Endothelial cell (in vitro differentiated cells): Measurements from ENCODE around the gene TVP23C. TPM values are rescaled to one million over a fixed set of nuclear protein-coding genes. Genes with fewer than 3 reads are reported as not detected.

Experiments
- DNase-seq: peaks from one replicate; pipeline ENCODE4 v3.0.0; 2021; ENCODE audit warnings: low spot score
- H3K27ac Mint-ChIP-seq: one replicate; pipeline ENCODE4 v1.8.0; 2021; ENCODE audit warnings: mixed read lengths, inconsistent platforms; ENCODE audit not compliant: unreplicated experiment
- H3K27me3 Mint-ChIP-seq: one replicate; pipeline ENCODE4 v1.8.0; 2021; ENCODE audit warnings: mild to moderate bottlenecking, moderate library complexity, mixed read lengths, inconsistent platforms; ENCODE audit not compliant: unreplicated experiment
- H3K36me3 Mint-ChIP-seq: one replicate; pipeline ENCODE4 v1.8.0; 2021; ENCODE audit warnings: mild to moderate bottlenecking, low read depth, mixed read lengths, inconsistent platforms; ENCODE audit not compliant: unreplicated experiment
- H3K4me1 Mint-ChIP-seq: one replicate; pipeline ENCODE4 v1.8.0; 2021; ENCODE audit warnings: mild to moderate bottlenecking, mixed read lengths, inconsistent platforms; ENCODE audit not compliant: unreplicated experiment
- H3K4me3 Mint-ChIP-seq: one replicate; pipeline ENCODE4 v1.8.0; 2021; ENCODE audit warnings: mild to moderate bottlenecking, mixed read lengths, inconsistent platforms; ENCODE audit not compliant: unreplicated experiment
- H3K9me3 Mint-ChIP-seq: one replicate; pipeline ENCODE4 v1.8.0; 2021; ENCODE audit warnings: mixed read lengths, inconsistent platforms; ENCODE audit not compliant: unreplicated experiment
- CTCF ChIP-seq: fragments of 200-600 bp; sonication (generic); IDR thresholded peaks from one replicate; pipeline ENCODE4 v1.5.0; 2021; ENCODE audit warnings: antibody characterized with exemption; ENCODE audit not compliant: unreplicated experiment
- total RNA-seq: library from RNA; stranded (reverse); fragmentation: NEBNext Ultra II Directional; extraction: Animal tissue kit (Norgen Biotek cat#: 25700); gene quantifications from one replicate; pipeline ENCODE4 v1.2.1, GENCODE V29; 2021; ENCODE audit not compliant: unreplicated experiment

Gene TVP23C
- total RNA-seq, 1 donor from 2014 or later, result 23.1 TPM

DNA sequence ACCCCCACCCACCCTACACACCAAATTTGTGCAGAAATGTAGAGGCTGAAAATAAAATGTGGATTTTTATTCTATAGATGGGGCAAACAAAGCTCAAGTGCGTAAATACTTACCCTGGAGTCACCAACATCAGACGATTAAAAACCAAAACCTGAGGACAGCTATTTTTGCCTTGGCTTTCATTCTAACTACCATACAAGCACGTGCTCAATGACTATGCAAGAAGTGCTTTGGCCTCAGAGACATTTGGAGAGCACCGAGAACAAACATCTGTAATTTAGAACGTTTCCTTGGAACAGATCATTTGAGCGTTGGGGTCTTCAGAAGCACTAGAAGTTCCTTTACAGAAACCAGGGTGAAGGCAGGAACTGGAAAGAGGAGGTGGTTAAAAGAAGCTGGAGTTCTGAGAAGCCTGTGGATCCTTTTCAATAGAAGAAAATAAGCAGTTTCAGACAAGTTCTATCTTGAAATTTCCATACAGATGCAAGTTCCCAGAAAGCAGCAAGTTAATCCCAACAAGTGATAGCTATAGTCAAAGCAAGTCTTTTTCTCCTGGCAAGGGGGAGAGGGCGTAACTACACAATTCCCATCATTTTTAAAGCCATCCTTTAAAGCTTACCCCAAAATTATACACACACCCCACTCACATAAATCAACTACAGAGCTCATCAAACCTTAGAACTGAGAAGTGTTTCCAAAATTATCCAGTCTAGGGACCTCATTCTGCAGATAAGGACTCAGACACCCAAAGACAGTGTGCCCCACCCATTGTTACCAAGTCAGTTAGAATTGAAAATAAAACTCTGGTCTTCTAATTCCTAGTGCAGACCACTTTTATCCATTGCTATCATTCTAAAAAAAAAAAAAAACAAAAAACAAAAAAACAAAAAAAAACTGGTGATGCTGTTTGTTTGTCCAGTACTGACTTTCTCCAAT lies 66.3 kb downstream of the TVP23C start:
- Mint-ChIP-seq H3K27ac (no peak overlapping the region), H3K27me3 (peaks cover 14% of the 10 kb centered on the region), H3K4me1 (peaks cover 31% of the 10 kb centered on the region), H3K9me3 (no peaks in the 10 kb centered on the region), H3K4me3 (no peak overlapping the region), H3K36me3 (peaks cover 17% of the 10 kb centered on the region)
- DNase-seq, result no peak
- no peak for TF ChIP-seq CTCF

- TF ChIP-seq CTCF, result no peak
- Mint-ChIP-seq H3K36me3 (peaks cover 20% of the 10 kb centered on the region), H3K4me1 (peaks cover 39% of the 10 kb centered on the region), H3K9me3 (no peaks in the 10 kb centered on the region), H3K4me3 (no peak overlapping the region), H3K27ac (no peak overlapping the region), H3K27me3 (peaks cover 10% of the 10 kb centered on the region)
- no peak for DNase-seq
Observed at GRCh38 chr17:15494821-15495220, 68.5 kb downstream of the TVP23C start.

- peaks cover 12% of the 10 kb centered on the region for H3K27me3 Mint-ChIP-seq
- DNase-seq, result no peak
- H3K4me1 Mint-ChIP-seq, result peaks cover 42% of the 10 kb centered on the region
- no peak for TF ChIP-seq CTCF
- no peak overlapping the region for H3K4me3 Mint-ChIP-seq
- peak overlapping the region; percentile 61 for H3K27ac Mint-ChIP-seq
- no peaks in the 10 kb centered on the region for H3K9me3 Mint-ChIP-seq
- peaks cover 17% of the 10 kb centered on the region for H3K36me3 Mint-ChIP-seq
Observed at GRCh38 chr17:15493693-15494035, 69.6 kb downstream of the TVP23C start.

DNA sequence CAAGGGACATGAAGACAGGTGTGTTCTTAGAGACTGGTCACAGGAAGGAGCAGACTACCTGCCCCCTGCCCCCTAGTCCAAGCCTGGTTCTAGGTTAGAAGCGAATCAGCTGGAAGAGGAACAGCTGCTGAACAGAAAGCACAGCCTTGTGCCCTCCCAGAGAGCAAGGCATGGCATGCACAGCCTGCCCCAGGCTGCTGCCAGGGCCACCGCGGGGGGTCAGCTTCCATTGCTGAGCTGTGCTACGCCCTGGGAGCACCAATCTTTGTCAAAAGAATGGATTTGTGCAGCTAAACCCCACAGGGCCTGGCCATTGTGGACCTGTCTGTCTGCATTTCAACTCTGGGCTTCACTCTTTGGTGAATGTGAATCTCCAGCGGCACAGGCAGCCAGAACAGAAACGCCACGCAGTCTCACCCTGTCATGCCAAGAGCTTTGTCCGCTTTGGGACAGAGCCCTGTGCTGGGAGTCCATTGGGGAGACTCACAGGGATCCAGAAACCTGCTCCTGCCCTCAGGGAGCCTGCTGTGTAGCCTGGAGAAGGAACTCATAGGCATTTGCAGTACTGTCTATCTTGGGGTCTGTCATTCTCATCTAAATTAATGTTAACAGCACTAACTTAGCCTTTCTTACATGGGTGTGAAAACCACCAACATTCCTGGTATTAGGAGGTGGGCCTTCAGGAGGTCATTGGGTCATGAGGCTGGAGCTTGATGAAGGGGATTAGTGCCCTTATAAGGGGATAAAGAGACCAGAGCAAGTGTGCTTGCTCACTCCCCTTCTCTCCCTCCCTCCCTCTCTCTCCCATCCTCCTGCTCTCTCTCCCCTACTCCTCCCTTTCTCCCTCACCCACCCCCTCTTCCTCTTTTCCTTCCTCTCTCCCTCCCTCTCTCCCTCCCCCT lies 70.2 kb downstream of the TVP23C start:
- Mint-ChIP-seq H3K36me3 (peaks cover 17% of the 10 kb centered on the region), H3K27me3 (peaks cover 14% of the 10 kb centered on the region), H3K27ac (peak overlapping the region; percentile 64), H3K4me3 (no peak overlapping the region), H3K9me3 (no peaks in the 10 kb centered on the region), H3K4me1 (peaks cover 45% of the 10 kb centered on the region)
- no peak for DNase-seq
- no peak for TF ChIP-seq CTCF
